ENCODE data around the gene GRIP1.

- TF ChIP-seq SPI1 (IDR thresholded peaks at IDR 0.05; ENCODE audit: borderline replicate concordance, insufficient read depth, low read depth, low read length) (no peak), ZBTB11 (CRISPR knock-in tag; IDR thresholded peaks at IDR 0.05) (no peak), EGR1 (IDR thresholded peaks at IDR 0.05; ENCODE audit: borderline replicate concordance in 1 of 2, low read depth in 2 of 2, low read length in 2 of 2) (no peak), POLR2AphosphoS5 (IDR thresholded peaks at IDR 0.05; ENCODE audit: low read length) (no peak), EP300 (IDR thresholded peaks at IDR 0.05; ENCODE audit: borderline replicate concordance in 1 of 2, control insufficient read depth in 1 of 2, low read depth in 2 of 2, low read length in 2 of 2) (no peak), DPF2 (IDR thresholded peaks at IDR 0.05) (no peak), ATF7 (IDR thresholded peaks at IDR 0.05; ENCODE audit: low read depth) (no peak)
Observed at GRCh38 chr12:66678338-66679275, at the start of gene GRIP1.

Data from GM12878 (cell line).